Fibroblast of gingiva (primary cell): ENCODE data around the gene STUM.
A peak's percentile ranks its signal among the peaks of the same experiment; 100 is the strongest.

ENCODE experiments used
- DNase-seq: peaks from one replicate; pipeline ENCODE4 v3.0.0-alpha.2; 2011; ENCODE audit warnings: low read depth

The STUM gene

GRCh38 chr1:226654046-226654667, 105.6 kb downstream of the STUM start:
- no peak for DNase-seq

DNA sequence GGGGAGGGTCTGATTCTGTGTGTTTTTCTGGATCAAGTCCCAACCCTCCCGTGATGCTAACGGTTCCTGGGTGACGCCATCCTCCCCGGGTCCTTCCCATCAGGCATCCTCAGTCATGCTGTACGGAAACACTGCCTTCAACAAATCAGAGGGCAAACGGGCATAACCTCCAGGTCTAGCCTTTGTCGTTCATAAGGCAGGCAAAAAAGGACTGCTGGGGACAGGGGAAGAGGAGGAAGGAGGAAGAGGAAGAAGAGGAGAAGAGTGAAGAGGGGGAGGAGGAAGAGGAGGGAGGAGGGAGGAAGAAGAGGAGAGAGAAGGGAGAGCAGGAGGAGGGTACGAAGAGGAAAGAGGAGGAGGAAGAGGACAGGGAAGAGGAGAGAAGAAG, 106.1 kb downstream of the STUM start:
- DNase-seq = no peak

GRCh38 chr1:226655251-226656163, 106.9 kb downstream of the STUM start:
- no peak for DNase-seq

DNA sequence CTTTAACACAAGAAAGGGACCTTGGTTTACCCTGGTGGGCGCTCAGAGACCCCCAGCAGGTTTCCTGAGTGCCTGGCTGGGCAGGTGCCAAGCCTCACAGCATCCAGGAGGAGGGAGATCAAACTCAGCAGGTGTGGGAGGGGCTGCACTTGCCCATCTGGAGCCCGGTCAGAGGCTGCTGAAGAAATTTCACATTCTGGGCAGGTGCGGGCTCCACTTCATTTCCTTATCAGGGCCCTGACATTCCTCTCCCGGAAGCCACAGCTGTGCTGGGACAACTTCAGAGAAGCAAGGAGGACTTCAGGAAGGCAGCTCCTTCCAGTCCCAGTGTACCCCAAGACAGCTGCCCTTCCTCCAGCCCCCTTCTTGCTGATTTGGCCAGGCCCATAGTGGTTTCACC, 107.6 kb downstream of the STUM start:
- no peak for DNase-seq

- peak; percentile 95 for DNase-seq
Measured at GRCh38 chr1:226656601-226657277, 108.2 kb downstream of the STUM start.

DNA sequence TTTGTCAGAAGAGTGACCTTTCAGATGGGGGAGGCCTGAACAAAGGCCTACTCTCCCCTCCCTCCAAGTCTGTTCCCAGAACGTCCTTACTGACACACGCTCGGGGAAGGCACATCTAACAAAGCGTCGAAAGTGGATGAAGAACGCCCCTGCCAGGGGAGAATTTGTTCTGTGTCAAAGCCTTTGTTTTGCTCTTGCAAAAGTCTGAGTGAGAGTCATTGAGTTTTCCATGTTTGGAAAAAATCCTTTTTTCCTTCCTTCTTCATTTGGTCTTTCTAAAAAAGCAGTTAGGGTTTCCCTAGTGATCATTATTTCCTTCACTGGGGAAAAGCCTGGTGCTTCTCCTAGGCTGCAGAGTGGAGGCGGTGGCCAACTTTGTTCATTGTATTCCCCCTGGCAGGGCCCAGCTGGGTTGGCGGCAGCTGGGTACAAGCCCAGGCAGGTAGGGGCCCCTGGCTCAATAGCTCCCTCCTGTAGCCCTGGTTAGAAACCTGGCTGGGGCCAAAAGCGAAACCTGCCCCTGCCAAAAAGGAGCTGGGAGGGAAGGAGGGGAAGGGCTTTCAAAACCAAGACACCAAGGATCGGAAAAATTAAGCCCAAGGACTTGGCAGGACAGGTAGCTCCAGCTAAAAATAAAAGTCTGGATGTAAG, 109.5 kb downstream of the STUM start:
- no peak for DNase-seq

GRCh38 chr1:226658546-226659125, 110.1 kb downstream of the STUM start:
- no peak for DNase-seq
